K562 (cell line): ENCODE data around the gene RPL39. TPM values are rescaled to one million over a fixed set of nuclear protein-coding genes. Genes with fewer than 3 reads are reported as not detected.
A peak's percentile ranks its signal among the peaks of the same experiment; 100 is the strongest.

Experiments used
- ADNP ChIP-seq: fragments of 200-800 bp; sonication (Bioruptor generic); IDR thresholded peaks from 2 replicates; pipeline ENCODE4 v1.6.1; 2016; ENCODE audit warnings: missing genetic modification characterization, missing compliant biosample characterization
- AFF1 ChIP-seq, 2 experiments: fragments of 450-650 bp; IDR thresholded peaks; 2 replicates each; pipeline ENCODE4 v1.6.1; 2018; ENCODE audit warnings: mild to moderate bottlenecking in 2 of 2, low read depth in 1 of 2; ENCODE audit not compliant: partially characterized antibody in 2 of 2
- ETS1 ChIP-seq: conservative IDR thresholded peaks from 2 replicates; pipeline ENCODE4 v1.6.1; 2011; ENCODE audit warnings: low read depth, mild to moderate bottlenecking, low read length; ENCODE audit not compliant: control insufficient read depth
- PPARD ChIP-seq: fragments of 250-450 bp; sonication (Bioruptor Pico); IDR thresholded peaks from 2 replicates; pipeline ENCODE4 v1.8.0; 2022; ENCODE audit warnings: inconsistent platforms, mild to moderate bottlenecking, moderate library complexity
- RERE ChIP-seq: sonication (generic); formaldehyde crosslinking; IDR thresholded peaks from 2 replicates; pipeline ENCODE4 v1.8.0; 2023; ENCODE audit warnings: missing genetic modification reagents, mild to moderate bottlenecking, borderline replicate concordance
- SPI1 ChIP-seq: IDR thresholded peaks from 2 replicates; pipeline ENCODE4 v1.6.1; 2011; ENCODE audit warnings: low read depth, low read length, control low read depth, borderline replicate concordance
- ZBTB9 ChIP-seq: fragments of 450-650 bp; formaldehyde crosslinking; IDR thresholded peaks from 2 replicates; pipeline ENCODE4 v1.4.0; 2020; ENCODE audit warnings: mild to moderate bottlenecking, moderate library complexity
- ZFP1 ChIP-seq: fragments of 450-650 bp; formaldehyde crosslinking; IDR thresholded peaks from 2 replicates; pipeline ENCODE4 v1.4.0; 2020; ENCODE audit warnings: mild to moderate bottlenecking, mixed read lengths
- ZNF174 ChIP-seq: fragments of 250-450 bp; sonication (Bioruptor Pico); IDR thresholded peaks from 2 replicates; pipeline ENCODE4 v1.4.0; 2020; ENCODE audit warnings: mild to moderate bottlenecking
- ZNF518B ChIP-seq: fragments of 250-450 bp; sonication (Bioruptor Pico); IDR thresholded peaks from 2 replicates; pipeline ENCODE4 v1.5.0; 2021; ENCODE audit warnings: mild to moderate bottlenecking, moderate library complexity
- polyA plus RNA-seq, 8 experiments: library from polyadenylated mRNA; depleted of rRNA in 4 of 8; stranded (reverse) in 5 of 8; unstranded in 3 of 8; fragments of >200 nt; fragmentation: Nextera tagmentation in 2 of 8; fragmentation: Illumina TruSeq in 1 of 8; extraction: Ambion mirVana in 2 of 8; extraction: Trizol in 1 of 8; gene quantifications; 2 replicates each; pipeline versions ENCODE4 v1.2.1 to v1.2.3, GENCODE V29; 2011 to 2014; ENCODE audit warnings: inconsistent platforms in 1 of 8, missing spikeins in 1 of 8
- total RNA-seq, 7 experiments: library from RNA; depleted of rRNA in 6 of 7; stranded (reverse); fragments of >200 nt in 6 of 7; fragmentation: Illumina TruSeq in 2 of 7; extraction: Trizol in 2 of 7; gene quantifications; 2 replicates each; pipeline versions ENCODE4 v1.2.1 to v1.2.3, GENCODE V29; 2011 to 2021; ENCODE audit warnings: low replicate concordance in 1 of 7

Gene RPL39
- total and polyA plus RNA-seq, 9 of the 15 experiments (the other 6 are each of a cell fraction or from before 2014, with no cell fraction given): 1,382 to 5,043 (median 3,226) TPM

- peak in 1 of 2 experiments; percentile 76 for TF ChIP-seq AFF1 (IDR thresholded peaks at IDR 0.05; ENCODE audit: low read depth in 1 of 2, partially characterized antibody in 2 of 2)
- TF ChIP-seq RERE (CRISPR knock-in tag): no peak
- TF ChIP-seq ZBTB9 (CRISPR knock-in tag): no peak
- no peak for TF ChIP-seq PPARD (CRISPR knock-in tag)
- TF ChIP-seq ZFP1: no peak
- TF ChIP-seq ZNF174: no peak
- TF ChIP-seq ADNP (tag): peak; percentile 93
- no peak for TF ChIP-seq ETS1
- TF ChIP-seq ZNF518B (CRISPR knock-in tag): no peak
- peak; percentile 67; the same call in 1 of the 2 replicates for TF ChIP-seq SPI1
These were observed 17.8 kb upstream of the RPL39 start (continued) for GRCh38 chrX:119809185-119809666.
